Ectodermal cell (in vitro differentiated cells): ENCODE measurements around the gene RNF186.

Experiments
- H3K27ac ChIP-seq: 2 replicates; pipeline ENCODE4 v1.7.0; 2013; ENCODE audit warnings: mild to moderate bottlenecking, low read depth, low read length; ENCODE audit not compliant: insufficient read depth, poor library complexity, severe bottlenecking
- H3K27me3 ChIP-seq: 2 replicates; pipeline ENCODE4 v1.7.0; 2013; ENCODE audit warnings: mild to moderate bottlenecking, low read length; ENCODE audit not compliant: insufficient read depth, control insufficient read depth, poor library complexity, severe bottlenecking
- H3K36me3 ChIP-seq: one replicate; pipeline ENCODE4 v1.7.0; 2013; ENCODE audit warnings: low read length; ENCODE audit not compliant: control insufficient read depth, insufficient read depth
- H3K4me1 ChIP-seq: one replicate; pipeline ENCODE4 v1.7.0; 2013; ENCODE audit warnings: low read length; ENCODE audit not compliant: control insufficient read depth, insufficient read depth
- H3K4me3 ChIP-seq: 2 replicates; pipeline ENCODE4 v1.7.0; 2013; ENCODE audit warnings: low read depth, low read length, control low read depth; ENCODE audit not compliant: insufficient read depth
- H3K9me3 ChIP-seq: 2 replicates; pipeline ENCODE4 v1.7.0; 2013; ENCODE audit warnings: mild to moderate bottlenecking, low read length, moderate library complexity; ENCODE audit not compliant: control insufficient read depth
- WGBS, 2 experiments: methylation state at CpG; one replicate each; pipeline ENCODE4 v1.1.7; 2013; ENCODE audit warnings: missing lambda C conversion rate in 2 of 2; 5-methylcytosine and 5-hydroxymethylcytosine counted together

RNF186 gene

DNA sequence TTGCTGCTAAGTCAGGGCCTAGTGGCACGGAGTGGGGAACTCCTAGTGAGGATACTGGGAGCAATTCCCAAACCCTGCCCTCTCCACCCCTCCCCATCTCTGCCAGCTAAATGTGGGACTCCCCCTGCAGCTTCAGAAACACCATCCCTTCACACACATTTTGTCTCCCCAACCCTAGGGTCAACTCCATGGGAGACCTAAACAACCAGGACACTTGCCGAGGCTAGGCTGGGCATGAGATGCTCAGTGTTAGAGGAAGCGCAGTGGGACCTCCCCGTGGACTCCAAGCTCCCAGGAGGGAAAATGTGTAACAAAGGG is 1.5 kb downstream of the RNF186 start:
- Histone ChIP-seq H3K27ac (no peak overlapping the region), H3K27me3 (no peaks in the 10 kb centered on the region), H3K4me3 (no peak overlapping the region), H3K4me1 (no peaks in the 10 kb centered on the region), H3K9me3 (no peaks in the 10 kb centered on the region), H3K36me3 (no peaks in the 10 kb centered on the region)
- 85 to 87% methylated on average over 4 of the region's 4 CpGs for WGBS, 2 experiments

DNA sequence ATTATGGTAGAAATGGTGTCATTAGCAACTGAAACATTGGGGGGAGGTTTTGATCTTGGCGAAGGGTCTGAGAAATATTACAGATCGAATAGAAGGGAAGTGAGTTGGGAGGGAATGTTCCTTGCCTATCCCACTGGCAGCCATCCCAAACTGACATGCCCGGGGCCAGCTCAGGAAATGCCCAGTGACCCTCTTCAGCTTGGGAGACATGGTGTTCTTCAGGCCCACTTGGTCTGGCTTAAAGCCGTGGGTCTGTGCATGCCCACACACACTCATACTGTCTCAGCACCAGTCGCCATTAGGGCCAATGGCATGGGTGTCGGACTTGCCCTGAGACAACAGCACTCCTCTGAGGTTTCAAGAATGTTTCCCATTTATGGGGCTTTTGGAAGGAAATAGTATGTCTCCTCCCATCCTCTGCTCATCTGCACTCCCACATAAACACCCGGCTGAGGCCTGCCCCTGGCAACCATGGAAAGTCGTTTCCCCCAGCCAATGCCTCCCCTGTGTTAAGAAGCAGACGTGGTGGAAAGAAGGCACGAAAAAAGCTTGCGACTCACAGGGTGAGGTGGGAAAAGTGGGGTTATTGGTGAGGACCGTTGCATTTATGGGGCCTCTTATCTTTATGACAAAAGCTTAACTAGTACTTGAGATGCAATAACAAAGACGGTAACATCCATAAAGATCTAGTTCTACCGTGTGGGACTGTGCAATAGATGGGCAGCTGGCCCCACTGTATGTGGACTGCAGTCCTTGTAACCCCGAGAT is 2.0 kb downstream of the RNF186 start:
- Histone ChIP-seq H3K27me3 (no peaks in the 10 kb centered on the region), H3K27ac (no peak overlapping the region), H3K4me1 (no peaks in the 10 kb centered on the region), H3K4me3 (no peak overlapping the region), H3K36me3 (no peaks in the 10 kb centered on the region), H3K9me3 (no peaks in the 10 kb centered on the region)
- 94 to 95% methylated on average over 15 of the region's 15 CpGs for WGBS, 2 experiments

DNA sequence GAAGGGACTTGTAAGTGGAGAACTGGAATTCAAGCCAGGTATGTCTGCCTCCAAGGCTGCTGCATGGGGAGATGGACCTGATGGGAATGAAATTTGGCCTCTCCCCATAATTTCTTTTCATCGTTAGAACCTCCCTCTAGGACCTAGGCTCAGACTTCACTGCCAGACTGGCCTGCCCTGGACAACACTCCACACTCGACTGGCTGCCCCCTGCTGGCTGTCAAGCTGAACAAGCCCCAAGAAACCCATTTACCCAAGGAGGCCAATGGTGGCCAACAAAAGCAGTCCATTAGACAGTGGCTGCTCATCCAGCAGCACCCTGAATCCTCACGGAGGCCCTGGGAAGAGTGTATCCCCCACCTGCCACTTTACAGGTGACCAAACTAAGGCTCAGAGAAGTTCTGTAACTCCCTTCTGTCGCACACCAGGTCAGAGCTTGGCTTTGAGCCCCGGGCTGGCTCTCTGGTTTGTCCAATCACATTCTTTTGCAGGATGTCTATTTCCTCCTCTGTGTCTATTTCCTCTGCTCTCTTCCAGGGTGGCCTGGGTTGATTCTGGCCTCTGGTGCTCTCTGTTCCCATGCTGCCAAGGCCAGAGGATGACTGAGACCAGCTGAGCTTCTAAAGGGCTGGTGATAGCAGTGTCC is 3.8 kb downstream of the RNF186 start:
- H3K9me3 ChIP-seq: no peaks in the 10 kb centered on the region
- no peaks in the 10 kb centered on the region for H3K36me3 ChIP-seq
- no peak overlapping the region for H3K27ac ChIP-seq
- no peak overlapping the region for H3K4me3 ChIP-seq
- H3K27me3 ChIP-seq: no peaks in the 10 kb centered on the region
- 70 to 72% methylated on average over 5 of the region's 5 CpGs for whole genome bisulfite sequencing, 2 experiments
- no peaks in the 10 kb centered on the region for H3K4me1 ChIP-seq

DNA sequence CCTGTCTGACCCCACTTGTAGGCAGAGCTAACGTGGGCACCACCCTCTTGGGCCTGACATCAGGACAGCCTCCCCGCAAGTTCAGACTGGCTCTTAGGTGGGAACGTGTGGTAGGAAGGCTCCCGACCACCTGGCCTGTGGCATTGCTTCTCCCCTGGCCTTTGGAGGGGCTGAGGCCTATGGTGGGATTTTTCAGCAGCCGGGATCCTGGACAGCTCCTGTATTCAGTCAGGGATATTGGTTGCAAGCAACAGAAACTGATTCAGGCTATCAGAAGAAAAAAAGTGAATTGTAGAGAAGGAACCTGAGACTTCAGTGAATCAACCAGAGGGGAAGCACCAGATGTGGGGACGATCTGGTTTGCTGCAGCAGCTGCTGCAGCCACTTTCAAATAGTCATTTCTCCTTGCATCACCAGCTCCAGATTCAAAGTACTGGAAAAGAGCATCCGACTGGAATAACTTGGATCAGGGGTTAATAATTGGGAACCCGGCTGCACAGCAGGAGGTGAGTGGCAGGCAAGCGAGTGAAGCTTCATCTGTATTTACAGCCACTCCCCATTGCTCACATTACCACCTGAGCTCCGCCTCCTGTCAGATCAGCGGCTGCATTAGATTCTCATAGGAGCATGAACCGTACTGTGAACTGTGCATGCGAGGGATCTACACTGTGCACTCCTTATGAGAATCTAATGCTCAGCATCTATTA is 5.9 kb downstream of the RNF186 start:
- WGBS, 2 experiments: 79 to 81% methylated on average over 13 of the region's 13 CpGs

DNA sequence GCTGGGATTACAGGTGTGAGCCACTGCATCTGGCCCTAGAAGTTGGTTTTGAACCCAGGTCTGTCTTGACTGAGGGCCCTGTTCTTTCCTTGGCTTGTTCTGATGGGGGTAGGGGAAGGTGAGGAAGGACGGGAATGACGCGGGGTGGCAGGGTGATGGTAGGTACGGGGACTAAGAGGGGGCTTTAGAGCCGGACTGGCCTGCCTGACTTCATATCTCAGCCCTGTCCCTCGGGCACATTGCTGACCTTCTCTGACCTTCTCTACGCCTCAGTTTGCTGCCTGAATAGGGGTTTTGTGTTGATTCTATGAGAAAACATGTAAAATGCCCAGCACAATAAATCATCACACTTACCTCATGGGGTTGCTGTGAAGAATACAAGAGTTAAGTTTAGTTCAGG is 6.7 kb downstream of the RNF186 start:
- Histone ChIP-seq H3K27ac (no peak overlapping the region), H3K4me3 (no peak overlapping the region), H3K27me3 (no peaks in the 10 kb centered on the region), H3K4me1 (no peaks in the 10 kb centered on the region), H3K36me3 (no peaks in the 10 kb centered on the region), H3K9me3 (no peaks in the 10 kb centered on the region)
- WGBS, 2 experiments: 91 to 93% methylated on average over 6 to 7 of the region's 7 CpGs

More for the DNA sequence above, 5.9 kb downstream of the RNF186 start:
- H3K4me1 ChIP-seq: no peaks in the 10 kb centered on the region
- no peaks in the 10 kb centered on the region for H3K27me3 ChIP-seq
- no peak overlapping the region for H3K4me3 ChIP-seq
- H3K9me3 ChIP-seq: no peaks in the 10 kb centered on the region
- no peaks in the 10 kb centered on the region for H3K36me3 ChIP-seq
- H3K27ac ChIP-seq: no peak overlapping the region

DNA sequence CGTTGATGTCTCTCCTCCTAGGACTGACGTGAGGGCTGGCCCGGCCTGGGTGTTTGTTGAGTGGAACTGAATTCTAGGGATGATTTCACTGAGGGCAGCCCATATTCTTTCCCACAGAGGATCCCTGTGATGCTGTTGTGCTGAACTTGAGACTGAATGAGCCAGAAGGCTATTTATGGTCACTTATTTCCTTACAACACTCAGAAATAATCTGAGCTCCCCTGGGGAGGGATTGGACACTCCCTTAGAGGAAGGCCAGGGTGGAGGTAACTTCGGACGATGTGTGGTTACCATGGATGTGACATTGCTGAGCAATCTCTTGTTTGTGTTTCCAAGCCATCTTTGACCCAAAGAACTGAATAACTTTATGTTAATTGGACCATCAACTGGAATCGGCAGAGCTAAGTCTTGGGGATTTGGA is 10.2 kb downstream of the RNF186 start:
- Histone ChIP-seq H3K36me3 (no peaks in the 10 kb centered on the region), H3K27ac (no peak overlapping the region), H3K9me3 (no peaks in the 10 kb centered on the region), H3K27me3 (peaks cover 19% of the 10 kb centered on the region), H3K4me3 (no peak overlapping the region), H3K4me1 (no peaks in the 10 kb centered on the region)
- WGBS, 2 experiments: 90 to 93% methylated on average over 6 of the region's 6 CpGs

DNA sequence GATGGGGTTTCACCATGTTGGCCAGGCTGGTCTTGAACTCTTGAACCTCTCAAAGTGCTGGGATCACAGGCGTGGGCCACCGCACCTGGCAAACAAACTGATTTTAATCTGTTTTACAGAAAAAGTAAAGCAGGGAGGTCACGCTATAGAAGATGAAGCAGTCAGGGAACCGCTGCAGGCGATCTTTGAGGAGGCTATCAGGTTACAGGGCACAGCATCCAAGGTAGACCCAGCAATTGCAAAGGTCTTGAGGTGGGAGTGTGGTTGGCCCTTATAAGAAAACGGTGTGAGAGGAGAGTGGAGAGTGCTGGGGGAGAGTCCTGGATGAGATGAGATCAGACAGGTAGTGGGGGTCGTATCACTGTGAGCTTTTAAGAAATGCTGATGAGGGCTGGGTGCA is 12.8 kb downstream of the RNF186 start:
- Histone ChIP-seq H3K27ac (no peak overlapping the region), H3K36me3 (no peaks in the 10 kb centered on the region), H3K27me3 (peaks cover 38% of the 10 kb centered on the region), H3K4me1 (no peaks in the 10 kb centered on the region), H3K4me3 (no peak overlapping the region), H3K9me3 (no peaks in the 10 kb centered on the region)
- WGBS, 2 experiments: 28% methylated on average over 7 of the region's 7 CpGs

DNA sequence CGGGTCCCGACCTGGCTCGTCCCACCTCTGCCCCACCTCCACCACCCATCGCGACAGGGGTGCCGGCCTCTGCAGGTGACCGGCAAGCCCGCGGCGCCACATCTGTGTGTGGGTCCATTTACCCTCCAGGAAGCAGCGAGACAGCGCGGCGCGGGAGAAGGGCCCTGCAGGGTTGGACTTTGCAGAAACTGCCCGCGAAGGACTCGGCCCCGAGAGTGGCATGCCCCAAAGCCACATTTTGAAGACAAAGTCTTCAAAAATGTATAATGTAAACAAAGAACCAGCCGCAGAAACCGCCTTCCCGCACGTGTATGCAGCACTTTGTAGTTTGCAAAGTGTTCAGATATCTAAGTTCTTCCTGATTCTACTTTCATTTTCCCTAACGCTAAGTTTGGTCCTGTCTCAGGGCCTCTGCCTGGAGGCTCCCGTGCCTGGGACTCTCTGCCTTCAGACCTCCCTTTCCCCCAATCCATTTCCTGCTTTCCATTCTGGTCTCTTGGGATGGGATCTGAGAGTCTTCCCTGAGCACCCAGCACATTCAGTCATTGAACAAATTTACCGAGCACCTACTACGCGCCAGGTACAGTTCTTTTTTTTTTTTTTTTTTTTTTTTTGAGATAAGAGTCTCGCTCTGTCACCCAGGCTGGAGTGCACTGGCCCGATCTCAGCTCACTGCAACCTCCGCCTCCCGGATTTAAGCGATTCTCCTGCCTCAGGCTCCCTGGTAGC is 14.8 kb downstream of the RNF186 start:
- Histone ChIP-seq H3K4me1 (no peaks in the 10 kb centered on the region), H3K27me3 (peaks cover 38% of the 10 kb centered on the region), H3K4me3 (peak overlapping the region; percentile 42), H3K36me3 (no peaks in the 10 kb centered on the region), H3K9me3 (no peaks in the 10 kb centered on the region), H3K27ac (no peak overlapping the region)
- WGBS, 2 experiments: 28% methylated on average over 33 of the region's 33 CpGs

DNA sequence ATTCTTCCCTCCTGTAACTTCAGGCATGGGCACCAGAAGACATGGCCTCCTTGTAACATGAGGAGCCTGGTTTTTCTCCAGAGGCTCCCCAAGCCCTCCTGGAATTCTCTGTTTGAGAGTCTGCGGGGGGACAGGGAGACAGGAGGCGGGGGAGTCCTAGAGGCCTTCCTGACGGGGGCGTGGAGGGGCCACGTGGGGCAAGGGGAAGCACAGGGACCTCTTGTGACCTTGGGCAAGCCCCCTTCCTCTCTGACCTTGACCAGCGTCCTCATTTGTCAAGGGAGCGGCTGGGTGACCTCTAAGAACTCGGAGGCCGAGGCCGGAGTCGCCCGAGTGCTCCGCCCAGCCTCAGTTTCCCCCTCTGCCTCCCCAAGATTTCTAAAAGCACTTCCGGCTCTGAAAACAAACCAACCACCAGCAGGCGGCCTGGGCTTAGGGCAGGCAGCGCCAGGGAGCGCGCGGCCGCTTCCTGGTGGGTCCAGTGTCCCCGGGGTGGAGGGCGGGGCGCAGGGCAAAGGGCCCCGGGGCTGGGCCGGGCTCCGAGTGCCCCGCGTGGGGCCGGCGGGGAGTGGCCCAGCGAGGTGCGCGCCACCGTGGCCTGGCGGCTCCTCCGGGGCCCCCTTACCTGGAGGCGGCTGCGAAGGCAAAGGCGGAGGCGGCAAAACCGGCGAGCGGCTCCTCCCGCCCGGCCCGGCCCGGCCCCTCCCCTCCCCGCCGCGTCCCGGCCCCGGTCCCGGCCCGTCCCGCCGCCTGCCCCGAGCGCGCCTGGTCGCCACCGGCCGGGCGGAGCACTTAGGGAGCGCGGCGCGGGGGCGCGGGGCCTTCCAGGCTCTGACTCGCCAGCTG is 15.6 kb downstream of the RNF186 start, which contains the start of gene TMCO4:
TSS of gene TMCO4 (minus strand) at position 687 of the 846 bp plus-strand sequence. CDS start 19,158 bp downstream, outside the sequence.
- Histone ChIP-seq H3K27me3 (peaks cover 38% of the 10 kb centered on the region), H3K27ac (no peak within 1 kb of the TSS), H3K4me1 (no peaks in the 10 kb centered on the region), H3K36me3 (no peaks in the 10 kb centered on the region), H3K4me3 (peak within 1 kb of the TSS; percentile 42), H3K9me3 (no peaks in the 10 kb centered on the region)
- 9 to 10% methylated on average over 70 of the region's 70 CpGs for WGBS, 2 experiments
